Common myeloid progenitor, CD34-positive (primary cell): ENCODE measurements around the gene ANXA6.

Source experiments
- CTCF ChIA-PET: fragments of 350-600 bp; sonication (Branson Sonifier 250); formaldehyde crosslinking; loops from one replicate; lab custom pipeline; 2021; ENCODE audit warnings: antibody characterized with exemption; lab: Charles Lee
- POLR2A ChIA-PET: fragments of 350-600 bp; sonication (Branson Sonifier 250); formaldehyde crosslinking; loops from one replicate; lab custom pipeline; 2021; ENCODE audit warnings: antibody characterized with exemption; lab: Charles Lee
- DNase-seq, 3 donors: peaks; one replicate each; pipeline versions ENCODE4 v3.0.0 to v3.0.0-alpha.2; 2013
- H3K27ac ChIP-seq, 2 experiments: 1 replicate in 1 of 2; 2 replicates in 1 of 2; pipeline ENCODE4 v1.7.0; 2013; ENCODE audit warnings: inconsistent platforms in 2 of 2, low read length in 2 of 2, mild to moderate bottlenecking in 2 of 2, low read depth in 1 of 2, moderate library complexity in 1 of 2; ENCODE audit not compliant: severe bottlenecking in 2 of 2, insufficient read depth in 1 of 2, poor library complexity in 1 of 2
- H3K27me3 ChIP-seq, 5 experiments: replicated peaks in 2 of 5; 1 replicate in 3 of 5; 2 replicates in 2 of 5; pipeline versions ENCODE4 v1.6.1 to v1.7.0; 2013; ENCODE audit warnings: low read length in 4 of 5, mild to moderate bottlenecking in 2 of 5, moderate library complexity in 2 of 5, inconsistent platforms in 1 of 5; ENCODE audit not compliant: insufficient read depth in 5 of 5, control insufficient read depth in 4 of 5
- H3K36me3 ChIP-seq, 4 experiments: 1 replicate in 2 of 4; 2 replicates in 2 of 4; pipeline versions ENCODE4 v1.6.1 to v1.7.0; 2013; ENCODE audit warnings: low read length in 3 of 4, control low read depth in 1 of 4, mild to moderate bottlenecking in 1 of 4; ENCODE audit not compliant: control insufficient read depth in 4 of 4, insufficient read depth in 4 of 4
- H3K4me1 ChIP-seq, 4 experiments: 1 replicate in 3 of 4; 2 replicates in 1 of 4; pipeline versions ENCODE4 v1.6.1 to v1.7.1; 2013; ENCODE audit warnings: low read length in 3 of 4, mild to moderate bottlenecking in 3 of 4, control low read depth in 1 of 4, inconsistent platforms in 1 of 4, moderate library complexity in 1 of 4; ENCODE audit not compliant: control insufficient read depth in 4 of 4, insufficient read depth in 4 of 4; ENCODE audit errors: control extremely low read depth in 1 of 4
- H3K4me3 ChIP-seq, 7 experiments: 1 replicate in 4 of 7; 2 replicates in 3 of 7; pipeline versions ENCODE4 v1.5.1 to v1.7.0; 2013; ENCODE audit warnings: mild to moderate bottlenecking in 7 of 7, low read length in 6 of 7, moderate library complexity in 6 of 7, inconsistent platforms in 2 of 7, low read depth in 2 of 7, control low read depth in 1 of 7; ENCODE audit not compliant: insufficient read depth in 4 of 7, control insufficient read depth in 1 of 7; ENCODE audit errors: extremely low read depth in 1 of 7
- H3K9me3 ChIP-seq, 5 experiments: 1 replicate in 4 of 5; 2 replicates in 1 of 5; pipeline versions ENCODE4 v1.6.1 to v1.7.1; 2013; ENCODE audit warnings: low read length in 4 of 5, mild to moderate bottlenecking in 2 of 5, inconsistent platforms in 1 of 5, low read depth in 1 of 5, moderate library complexity in 1 of 5; ENCODE audit not compliant: control insufficient read depth in 4 of 5, insufficient read depth in 2 of 5; ENCODE audit errors: control extremely low read depth in 1 of 5
- WGBS: methylation state at CpG from one replicate; pipeline ENCODE4 v1.1.5; 2013; ENCODE audit not compliant: insufficient coverage; 5-methylcytosine and 5-hydroxymethylcytosine counted together

ANXA6 gene

GRCh38 chr5:151134228-151134627 is 23.4 kb downstream of the ANXA6 start:
- ChIA-PET POLR2A (no interaction called here), CTCF (interaction anchor here (5.2 to 49.9 kb wide), 3 partner anchors 8 to 66 kb away, joined by 49 to 1757 read pairs (median 558); partner anchors contain the start of gene TNIP1)
- WGBS = 100% methylated on average over 2 of the region's 3 CpGs
- Histone ChIP-seq H3K27ac (no peak overlapping the region), H3K9me3 (no peaks in the 10 kb centered on the region), H3K4me1 (peaks cover 0 to 2% (median 0%) of the 10 kb centered on the region in 4 experiments), H3K36me3 (peaks cover 39 to 99% (median 84%) of the 10 kb centered on the region in 4 experiments), H3K27me3 (no peaks in the 10 kb centered on the region), H3K4me3 (no peak overlapping the region)
- DNase-seq = no peak

GRCh38 chr5:151132963-151133362 is 24.6 kb downstream of the ANXA6 start:
- ChIA-PET POLR2A (no interaction called here), CTCF (interaction anchor here (0.7 to 49.9 kb wide), 5 partner anchors 8 to 105 kb away, joined by 3 to 1757 read pairs (median 6); partner anchors contain the start of gene TNIP1)
- 71% methylated on average over 4 of the region's 4 CpGs for WGBS

GRCh38 chr5:151130922-151131891 is 26.4 kb downstream of the ANXA6 start:
- POLR2A ChIA-PET = interaction anchor here (0.6 kb wide), 1 partner anchor 83 kb away, joined by 3 read pairs; no protein-coding TSS in a partner anchor
- no peaks in the 10 kb centered on the region for H3K27me3 ChIP-seq
- CTCF ChIA-PET = interaction anchor here (1.2 to 49.9 kb wide), 10 partner anchors 10 to 107 kb away, joined by 3 to 1757 read pairs (median 8); partner anchors contain the start of genes ANXA6 and TNIP1
- no peak for DNase-seq
- H3K36me3 ChIP-seq = peaks cover 29 to 98% (median 73%) of the 10 kb centered on the region in 4 experiments
- peaks cover 0 to 2% (median under 1%) of the 10 kb centered on the region in 4 experiments for H3K4me1 ChIP-seq
- H3K27ac ChIP-seq = no peak overlapping the region
- H3K9me3 ChIP-seq = no peaks in the 10 kb centered on the region
- WGBS = 96% methylated on average over 5 of the region's 13 CpGs
- H3K4me3 ChIP-seq = no peak overlapping the region

More at GRCh38 chr5:151132963-151133362, 24.6 kb downstream of the ANXA6 start:
- Histone ChIP-seq H3K4me3 (no peak overlapping the region), H3K27me3 (no peaks in the 10 kb centered on the region), H3K36me3 (peaks cover 38 to 99% (median 82%) of the 10 kb centered on the region in 4 experiments), H3K9me3 (no peaks in the 10 kb centered on the region), H3K4me1 (peaks cover 0 to 2% (median 0%) of the 10 kb centered on the region in 4 experiments), H3K27ac (no peak overlapping the region)
- no peak for DNase-seq

GRCh38 chr5:151130235-151130921 is 27.2 kb downstream of the ANXA6 start:
- CTCF ChIA-PET = interaction anchor here (0.7 to 49.9 kb wide), 10 partner anchors 10 to 110 kb away, joined by 3 to 1757 read pairs (median 10); partner anchors contain the start of gene TNIP1
- H3K36me3 ChIP-seq = peaks cover 27 to 97% (median 71%) of the 10 kb centered on the region in 4 experiments

GRCh38 chr5:151128817-151129216 is 28.8 kb downstream of the ANXA6 start:
- Histone ChIP-seq H3K4me1 (peaks cover 2 to 16% (median 9%) of the 10 kb centered on the region in 4 experiments), H3K4me3 (no peak overlapping the region), H3K27me3 (no peaks in the 10 kb centered on the region), H3K9me3 (no peaks in the 10 kb centered on the region), H3K27ac (no peak overlapping the region), H3K36me3 (peaks cover 18 to 84% (median 66%) of the 10 kb centered on the region in 4 experiments)
- 84% methylated on average over 4 of the region's 4 CpGs for WGBS
- no peak for DNase-seq
- ChIA-PET POLR2A (interaction anchor here (0.6 kb wide), 2 partner anchors 20 to 26 kb away, joined by 4 to 6 read pairs; no protein-coding TSS in a partner anchor), CTCF (interaction anchor here (0.7 to 49.9 kb wide), 13 partner anchors 8 to 110 kb away, joined by 3 to 1757 read pairs (median 7); partner anchors contain the start of genes ANXA6 and TNIP1)

More at GRCh38 chr5:151130235-151130921, 27.2 kb downstream of the ANXA6 start:
- no peak overlapping the region for H3K27ac ChIP-seq
- POLR2A ChIA-PET = interaction anchor here (1.2 kb wide), 1 partner anchor 27 kb away, joined by 3 read pairs; the partner anchor contains the start of gene ANXA6
- no peaks in the 10 kb centered on the region for H3K27me3 ChIP-seq
- no peak for DNase-seq
- H3K9me3 ChIP-seq = no peaks in the 10 kb centered on the region
- no peak overlapping the region for H3K4me3 ChIP-seq
- WGBS = 97% methylated on average over 7 of the region's 8 CpGs
- peaks cover 2 to 10% (median 6%) of the 10 kb centered on the region in 4 experiments for H3K4me1 ChIP-seq

GRCh38 chr5:151127926-151128325 is 29.7 kb downstream of the ANXA6 start:
- no peak overlapping the region for H3K27ac ChIP-seq
- CTCF ChIA-PET = interaction anchor here (3.0 to 49.9 kb wide), 7 partner anchors 8 to 112 kb away, joined by 49 to 1757 read pairs (median 58); partner anchors contain the start of gene TNIP1
- H3K4me1 ChIP-seq = peaks cover 0 to 21% (median 11%) of the 10 kb centered on the region in 4 experiments
- no peaks in the 10 kb centered on the region for H3K9me3 ChIP-seq
- POLR2A ChIA-PET = no interaction called here
- WGBS = 100% methylated on average over 1 of the region's 8 CpGs
- H3K4me3 ChIP-seq = no peak overlapping the region
- DNase-seq = no peak
- H3K27me3 ChIP-seq = no peaks in the 10 kb centered on the region
- H3K36me3 ChIP-seq = peaks cover 17 to 83% (median 64%) of the 10 kb centered on the region in 4 experiments
